ENCODE data around the gene NALCN.

The NALCN gene

DNA sequence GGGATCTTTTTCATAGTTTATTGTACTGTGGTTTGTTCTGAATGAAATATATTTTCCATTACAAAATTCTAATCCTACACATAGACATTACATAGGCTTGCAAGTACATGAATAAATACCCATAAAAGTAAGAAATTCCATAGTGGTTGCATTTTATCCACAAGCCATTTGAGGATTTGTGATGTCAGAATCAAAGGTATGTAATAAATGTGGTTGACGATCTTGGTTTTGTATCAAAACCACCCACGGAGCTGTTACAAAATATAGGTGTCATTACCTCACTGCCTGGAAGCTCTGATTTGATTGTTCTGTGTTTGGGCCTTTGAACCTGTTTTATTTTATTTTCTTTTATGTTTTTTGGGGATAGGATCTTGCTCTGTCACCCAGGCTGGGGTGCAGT lies 125.1 kb downstream of the NALCN start:
- no peak for DNase-seq (ENCODE audit: low read depth in 2 of 2)

GRCh38 chr13:101289764-101290163 lies 126.5 kb downstream of the NALCN start:
- DNase-seq (ENCODE audit: low read depth in 2 of 2) = no peak

DNA sequence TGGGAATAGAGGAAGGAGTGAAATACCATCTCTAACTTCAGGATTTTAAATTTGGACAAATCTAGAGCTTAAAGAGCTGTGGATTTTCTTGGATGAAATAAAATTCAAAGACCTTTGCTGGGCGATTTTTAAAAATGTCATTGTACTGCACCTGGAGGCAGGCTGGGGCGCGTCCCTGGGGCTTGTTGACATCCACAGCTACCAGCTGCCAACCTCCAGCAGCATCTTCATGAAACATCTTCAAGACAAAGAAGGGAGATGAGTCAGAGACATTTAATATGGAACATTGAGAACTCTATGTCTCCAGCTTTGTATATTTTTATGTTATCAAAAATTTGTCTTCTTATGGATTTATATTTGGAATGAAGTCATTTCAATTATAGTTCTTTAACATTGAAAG lies 132.5 kb downstream of the NALCN start:
- DNase-seq (ENCODE audit: low read depth in 2 of 2) = no peak

DNA sequence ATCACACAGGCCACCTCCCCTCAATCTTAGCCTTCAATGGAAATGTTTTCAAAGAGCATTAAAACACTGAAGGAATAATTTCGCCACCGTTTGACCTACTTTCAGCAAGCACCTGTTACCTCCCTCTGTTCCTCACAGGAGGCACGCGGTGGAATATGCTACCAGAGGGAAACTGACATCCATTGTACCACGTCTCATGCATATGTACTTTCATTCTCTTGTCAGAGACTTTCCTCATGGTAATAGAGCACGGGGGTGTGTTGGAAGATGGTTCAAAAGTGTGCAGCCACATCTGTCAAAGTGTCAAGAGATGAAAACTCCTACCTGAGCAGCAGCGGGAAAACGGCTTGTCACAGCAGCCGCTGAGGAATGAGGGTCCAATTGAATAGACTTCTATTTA lies 143.4 kb downstream of the NALCN start:
- no peak for DNase-seq (ENCODE audit: low read depth in 2 of 2)

DNA sequence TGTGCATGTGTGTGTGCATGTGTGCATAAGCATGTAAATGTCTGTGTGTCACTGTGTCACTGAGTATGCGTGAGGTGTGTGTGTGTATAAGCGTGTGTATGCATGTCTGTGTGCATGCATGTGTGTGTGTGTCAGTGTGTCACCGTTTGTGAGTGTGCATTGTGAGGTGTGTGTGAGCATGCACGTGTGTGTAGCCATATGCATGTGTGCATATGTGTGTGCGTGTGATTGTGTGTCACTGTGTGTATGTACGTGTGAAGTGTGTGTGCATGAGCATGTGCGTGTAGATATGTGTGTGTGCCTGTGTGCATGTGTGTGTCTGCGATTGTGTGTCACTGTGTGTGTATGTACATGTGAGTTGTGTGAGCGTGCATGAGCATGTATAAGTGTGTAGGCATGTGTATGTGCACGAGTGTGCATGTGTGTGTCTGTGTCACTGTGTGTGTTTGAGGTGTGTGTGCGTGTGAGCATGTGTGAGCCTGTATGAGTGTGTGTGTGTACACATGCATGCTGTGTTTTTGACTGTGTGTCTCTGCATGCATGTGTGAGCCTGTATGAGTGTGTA lies 144.5 kb downstream of the NALCN start:
- DNase-seq (ENCODE audit: low read depth in 2 of 2) = no peak

DNA sequence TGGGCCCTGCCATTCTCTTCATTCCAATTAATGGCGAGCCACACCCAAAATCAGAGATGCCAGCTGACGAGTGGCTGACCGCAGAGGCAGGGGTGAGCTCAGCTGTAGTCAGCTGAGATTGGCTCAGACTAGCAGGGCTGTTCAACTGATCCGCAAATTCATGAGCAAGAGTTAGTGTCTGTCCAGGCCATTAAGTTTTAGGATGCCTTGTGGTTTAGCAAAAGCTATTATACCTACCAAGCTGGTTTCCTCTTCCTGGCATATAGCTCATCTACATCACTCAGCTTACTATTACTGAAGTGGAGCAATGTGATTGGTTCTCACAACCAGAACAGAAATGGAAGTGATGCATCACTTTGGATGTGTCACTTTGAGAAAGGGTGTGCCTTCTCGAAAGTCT lies 148.7 kb downstream of the NALCN start:
- DNase-seq (ENCODE audit: low read depth in 2 of 2) = no peak

DNA sequence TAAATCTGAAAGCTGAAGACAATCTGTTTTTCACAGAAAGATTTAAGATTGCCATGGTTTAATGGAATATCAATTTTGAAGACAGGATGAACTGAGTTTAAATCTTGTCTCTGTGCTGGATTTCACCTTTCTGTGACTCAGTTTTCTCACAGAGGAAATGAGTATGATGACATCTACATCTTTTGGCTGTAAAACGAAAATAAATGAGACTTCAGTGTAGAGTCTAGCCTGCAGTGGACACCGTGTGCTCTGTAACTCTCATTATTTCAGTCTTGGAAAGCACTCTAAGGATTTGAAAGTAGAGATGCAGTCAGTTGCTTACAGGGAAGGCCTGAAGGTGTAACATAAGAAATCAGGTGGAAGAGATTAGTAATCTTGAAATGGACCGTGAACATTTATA lies 150.4 kb downstream of the NALCN start:
- DNase-seq (ENCODE audit: low read depth in 2 of 2) = no peak

DNA sequence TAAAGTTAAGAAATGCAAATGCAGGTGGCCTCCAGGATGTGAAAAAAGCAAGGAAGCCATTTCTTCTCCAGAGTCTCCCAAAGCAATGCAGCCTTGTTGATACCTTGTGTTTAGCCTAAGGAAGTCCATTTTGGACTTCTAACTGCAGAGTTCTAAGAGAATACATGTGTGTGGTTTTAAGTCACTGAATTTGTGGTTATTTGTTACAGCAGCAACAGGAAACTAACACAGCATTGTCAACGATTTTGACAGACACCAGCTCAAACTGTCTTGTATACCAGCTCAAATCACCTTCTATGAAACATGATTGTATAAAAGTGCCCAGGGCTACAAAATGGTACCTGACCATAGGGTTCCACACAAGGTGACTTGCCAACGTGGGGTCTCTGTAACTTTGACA lies 151.4 kb downstream of the NALCN start:
- no peak for DNase-seq (ENCODE audit: low read depth in 2 of 2)

DNA sequence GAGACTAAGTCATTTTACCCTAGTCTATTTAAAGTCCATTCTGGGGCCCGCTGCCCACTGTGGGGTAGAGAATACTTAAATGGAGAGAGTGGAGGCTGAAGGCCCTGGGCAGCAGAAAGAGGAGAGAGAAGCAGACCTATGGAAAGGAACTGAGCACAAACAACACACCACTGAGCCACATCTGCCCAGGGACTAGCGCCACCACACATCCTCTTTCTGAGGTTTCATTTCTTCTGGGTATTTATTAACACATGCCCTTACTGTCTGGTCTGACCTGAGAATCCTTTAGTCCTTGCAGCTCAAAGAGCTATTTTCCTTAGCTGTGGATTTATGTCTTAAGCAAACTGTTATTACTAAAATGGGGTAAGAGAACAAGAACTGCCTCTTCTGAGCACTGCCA lies 154.0 kb downstream of the NALCN start:
- DNase-seq (ENCODE audit: low read depth in 2 of 2) = no peak

DNA sequence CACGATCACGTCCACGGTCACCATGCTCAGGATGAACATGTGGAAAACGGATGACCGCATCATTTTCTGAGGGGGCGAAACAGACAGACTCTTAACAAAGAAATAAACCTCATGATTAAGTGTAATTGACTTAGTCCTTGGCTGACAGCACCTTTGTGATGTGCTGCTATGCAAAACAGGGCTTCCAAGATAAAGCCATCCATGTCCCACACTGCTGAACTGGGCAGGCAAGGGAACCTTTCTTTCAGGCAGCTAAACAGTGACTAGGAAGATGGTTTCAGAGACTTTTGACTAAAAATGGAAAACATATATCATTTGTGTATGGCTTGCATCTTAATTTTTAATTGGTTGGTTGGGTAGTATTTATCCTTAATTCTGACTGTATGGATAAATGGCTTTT lies 157.8 kb downstream of the NALCN start:
- no peak for DNase-seq (ENCODE audit: low read depth in 2 of 2)

DNA sequence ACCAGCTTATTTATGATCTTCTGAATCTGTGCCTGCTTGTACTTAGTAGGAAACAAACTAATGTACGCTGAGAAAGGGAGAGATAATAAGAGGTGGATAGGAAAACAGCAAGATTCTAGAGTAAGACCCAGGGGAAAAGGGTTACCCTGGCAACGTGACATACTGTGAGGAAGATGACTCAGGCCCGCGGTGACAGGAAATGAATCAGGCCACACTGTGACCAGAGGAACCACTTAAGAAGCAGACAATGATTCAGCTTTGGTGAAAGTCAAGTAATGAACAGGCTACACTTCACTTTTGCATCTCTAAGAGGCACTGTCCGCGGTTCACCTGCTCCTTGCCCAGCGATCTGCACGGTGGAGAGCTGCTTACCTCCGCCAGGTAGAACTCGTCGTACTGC lies 158.2 kb downstream of the NALCN start:
- DNase-seq (ENCODE audit: low read depth in 2 of 2) = peak; percentile 16 to 53

- DNase-seq (ENCODE audit: low read depth in 2 of 2) = no peak
Measured at GRCh38 chr13:101248739-101249514, 167.4 kb downstream of the NALCN start.

DNA sequence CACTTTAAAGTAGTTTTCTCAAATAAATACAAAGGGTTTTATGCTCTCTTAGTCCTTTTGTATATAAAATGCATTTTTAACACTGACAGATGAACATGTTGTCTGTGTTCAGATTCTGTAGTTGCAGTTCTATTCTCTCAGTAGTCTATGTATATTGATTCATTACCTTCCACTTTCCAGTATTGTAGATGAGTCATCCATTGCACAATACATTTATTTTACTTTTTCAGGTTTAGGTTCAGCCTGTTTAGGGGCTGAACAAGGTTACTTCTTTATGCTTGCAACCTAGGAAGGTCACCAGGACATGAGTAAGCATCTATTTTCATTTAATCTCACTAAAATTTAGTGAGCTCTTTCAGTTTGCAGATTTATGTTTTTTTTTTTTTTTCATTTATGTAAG lies 173.6 kb downstream of the NALCN start:
- no peak for DNase-seq (ENCODE audit: low read depth in 2 of 2)

DNA sequence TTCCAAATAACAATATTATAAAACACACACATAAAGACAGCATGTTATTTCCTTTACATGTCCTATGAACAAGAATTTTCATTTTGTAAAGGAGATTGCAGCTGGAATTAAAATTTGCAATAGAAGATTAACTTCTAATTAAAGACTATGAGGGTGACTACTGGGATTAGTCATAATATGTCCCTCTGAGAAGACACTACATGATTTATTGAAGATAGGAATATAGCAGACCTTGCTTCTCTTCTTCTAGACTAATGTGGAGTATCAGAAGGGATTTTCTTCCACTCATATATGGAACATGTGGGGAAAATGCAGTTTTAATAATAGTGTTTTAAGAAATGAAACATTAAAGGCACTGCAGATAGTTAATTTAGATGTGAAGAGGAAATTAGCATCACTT lies 177.8 kb downstream of the NALCN start:
- no peak for DNase-seq (ENCODE audit: low read depth in 2 of 2)

GRCh38 chr13:101231751-101232428 lies 184.4 kb downstream of the NALCN start:
- DNase-seq (ENCODE audit: low read depth in 2 of 2) = no peak

DNA sequence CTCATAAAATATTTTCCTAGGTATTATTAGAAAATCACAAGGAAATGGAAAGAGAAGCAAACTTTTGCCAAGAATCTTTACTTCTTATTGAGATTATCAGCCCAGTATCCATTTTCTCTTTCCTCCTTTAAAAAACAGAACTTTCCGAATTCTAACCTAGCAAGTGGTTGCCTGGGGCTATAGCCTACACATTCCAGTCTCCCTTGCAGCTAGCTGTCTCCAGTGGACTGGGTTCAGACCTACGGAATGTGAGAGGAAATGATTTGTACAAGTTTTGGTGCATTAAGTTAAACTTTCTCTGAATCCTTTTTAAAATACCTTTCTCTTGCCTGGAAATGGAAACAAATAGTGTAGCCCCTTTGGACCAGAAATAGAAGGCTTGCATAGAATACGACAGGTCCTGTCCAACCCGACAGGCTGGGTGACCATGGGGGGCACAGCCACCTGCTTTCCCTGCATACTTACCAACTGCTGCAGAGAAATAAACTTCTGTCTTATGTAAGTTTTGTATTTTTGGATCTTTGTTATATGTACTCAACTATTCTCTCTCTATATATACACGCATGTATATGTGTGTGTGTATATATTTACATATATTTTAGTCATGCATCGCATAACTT lies 185.9 kb downstream of the NALCN start:
- no peak for DNase-seq (ENCODE audit: low read depth in 2 of 2)

DNA sequence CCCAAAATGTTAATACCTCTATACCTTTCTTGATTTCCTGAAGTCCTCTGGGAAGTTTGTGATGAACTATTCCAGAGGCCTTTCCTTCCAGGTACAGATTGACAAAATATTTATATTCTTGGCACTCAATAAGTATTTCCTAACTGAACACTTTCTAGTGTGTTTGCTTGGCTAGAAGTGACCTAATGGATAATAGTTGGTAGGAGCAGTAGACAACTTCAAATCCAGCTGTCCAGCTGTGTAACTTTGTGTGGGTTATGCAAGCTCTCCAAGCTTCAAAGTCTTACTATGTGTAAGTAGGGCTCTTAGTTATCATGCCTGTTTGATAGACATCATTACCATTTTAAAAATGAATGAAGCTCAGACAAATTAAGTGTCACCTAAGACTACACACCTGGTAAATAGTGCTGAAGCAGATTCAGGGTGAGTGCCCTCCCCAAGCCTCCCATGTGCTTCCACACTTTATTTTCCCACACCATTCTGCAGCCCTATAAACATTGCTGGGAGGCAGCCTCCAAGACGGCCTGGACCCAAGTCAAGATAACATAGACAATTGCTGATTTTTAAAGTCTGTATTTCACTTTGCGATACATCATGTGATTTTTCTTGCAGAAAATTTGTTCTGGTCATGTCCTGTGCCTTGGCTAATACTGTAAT lies 196.6 kb downstream of the NALCN start:
- DNase-seq (ENCODE audit: low read depth in 2 of 2) = no peak

- no peak for DNase-seq (ENCODE audit: low read depth in 2 of 2)
Measured at GRCh38 chr13:101218484-101218883, 197.8 kb downstream of the NALCN start.

DNA sequence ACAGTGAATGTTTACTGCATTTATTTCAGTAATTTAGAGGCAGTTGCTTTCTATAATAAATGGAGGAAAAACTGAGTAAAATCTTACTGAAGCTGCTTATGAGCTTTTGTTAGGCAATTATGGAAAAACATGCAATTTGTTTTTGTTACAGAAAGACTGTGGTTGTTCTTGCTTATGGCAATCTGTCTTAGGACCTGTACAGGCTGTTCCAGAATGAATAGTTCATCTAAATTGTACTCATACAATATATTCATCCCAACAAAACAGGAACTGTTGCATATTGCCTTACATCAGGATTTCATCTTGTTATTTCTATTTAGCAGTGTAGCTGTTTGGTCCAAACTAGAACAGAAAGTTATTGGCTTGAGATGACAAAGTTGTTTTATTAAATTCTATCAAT lies 199.2 kb downstream of the NALCN start:
- DNase-seq (ENCODE audit: low read depth in 2 of 2) = no peak

GRCh38 chr13:101211261-101211660 lies 205.0 kb downstream of the NALCN start:
- no peak for DNase-seq (ENCODE audit: low read depth in 2 of 2)

GRCh38 chr13:101210774-101211173 lies 205.5 kb downstream of the NALCN start:
- no peak for DNase-seq (ENCODE audit: low read depth in 2 of 2)

DNA sequence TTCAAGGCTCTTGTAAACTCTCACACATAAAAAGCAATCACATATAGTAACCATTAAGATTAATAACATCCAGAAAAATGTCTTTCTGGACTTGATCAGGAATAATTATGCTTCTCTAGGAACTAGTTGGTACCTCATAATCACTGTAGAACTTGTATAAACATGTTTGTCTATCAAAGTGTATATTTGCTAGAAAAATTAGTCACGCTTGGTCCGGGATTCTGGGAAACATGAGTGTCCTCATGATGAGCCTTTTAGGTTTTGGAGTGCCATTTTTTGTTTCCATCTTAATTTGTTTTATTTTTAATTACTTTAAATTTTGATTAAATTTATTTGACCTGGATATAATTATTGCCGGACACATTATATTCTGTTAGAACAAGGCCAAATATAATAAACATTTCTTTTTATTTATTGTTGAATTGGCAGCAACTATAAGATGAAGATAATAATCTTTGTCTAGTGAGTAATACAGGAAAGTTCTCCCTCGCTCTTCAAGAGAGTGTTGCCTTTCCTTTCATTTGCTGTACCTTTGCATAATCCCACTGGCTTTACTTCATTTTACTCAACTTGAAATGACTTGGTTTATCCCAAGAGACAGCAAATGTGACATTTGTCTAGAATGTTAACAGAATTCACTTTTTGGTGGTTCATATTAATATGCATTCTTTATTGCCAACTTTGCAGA lies 207.0 kb downstream of the NALCN start:
- DNase-seq (ENCODE audit: low read depth in 2 of 2) = no peak

Data from stimulated activated CD4-positive, alpha-beta T cell treated with anti-CD3 and anti-CD28 coated beads, Interleukin-12 subunit alpha, Interleukin-12 subunit beta, amount 100 ng/mL, for 24 hours (primary cell).